A172 (cell line): Measurements from ENCODE around the gene RAB9A. TPM values are rescaled to one million over a fixed set of nuclear protein-coding genes. Genes with fewer than 3 reads are reported as not detected.
"Not testable (repeated sequence)": the region's sequence is repeated elsewhere in the genome, so short reads cannot be mapped to it uniquely, and the experiment has no call there.

Experiments used
- DNase-seq: peaks from one replicate; pipeline ENCODE4 v3.0.0-alpha.2; 2015; ENCODE audit warnings: low spot score
- total RNA-seq: library from RNA; depleted of rRNA; stranded (reverse); fragments of >200 nt; shearing (Covaris generic); gene quantifications from 2 replicates; pipeline ENCODE4 v1.2.3, GENCODE V29; 2014

RAB9A gene
- total RNA-seq, 1 experiment from 2014 or later, result 61.3 TPM

- not testable (repeated sequence) for DNase-seq
Observed at GRCh38 chrX:13669755-13670154, 19.2 kb upstream of the RAB9A start.

GRCh38 chrX:13670197-13670596 lies 18.7 kb upstream of the RAB9A start:
- DNase-seq, result no peak

GRCh38 chrX:13673016-13673415 lies 15.9 kb upstream of the RAB9A start:
- no peak for DNase-seq

GRCh38 chrX:13676885-13677284 lies 12.0 kb upstream of the RAB9A start:
- no peak for DNase-seq

GRCh38 chrX:13679700-13680099 lies 9.2 kb upstream of the RAB9A start:
- DNase-seq, result not testable (repeated sequence)

GRCh38 chrX:13681595-13681994 lies 7.3 kb upstream of the RAB9A start:
- DNase-seq, result no peak

GRCh38 chrX:13684361-13684760 lies 4.6 kb upstream of the RAB9A start:
- no peak for DNase-seq

GRCh38 chrX:13685126-13685763 lies 3.7 kb upstream of the RAB9A start:
- peak; percentile 52 for DNase-seq

- no peak for DNase-seq
Observed at GRCh38 chrX:13687203-13687602, 1.7 kb upstream of the RAB9A start.

- peak; percentile 4 for DNase-seq
Observed at GRCh38 chrX:13688384-13688957, 457 bp upstream of the RAB9A start.

GRCh38 chrX:13689741-13690211 lies 848 bp downstream of the RAB9A start:
- peak; percentile 13 for DNase-seq

GRCh38 chrX:13690836-13691235 lies 1.9 kb downstream of the RAB9A start:
- no peak for DNase-seq

GRCh38 chrX:13691841-13692371 lies 3.0 kb downstream of the RAB9A start:
- DNase-seq, result peak; percentile 42

- DNase-seq, result no peak
Observed at GRCh38 chrX:13692771-13693231, 3.9 kb downstream of the RAB9A start.

- DNase-seq, result no peak
Observed at GRCh38 chrX:13693341-13693961, 4.5 kb downstream of the RAB9A start.

GRCh38 chrX:13694359-13694758 lies 5.4 kb downstream of the RAB9A start:
- peak; percentile 18 for DNase-seq

GRCh38 chrX:13694983-13695382 lies 6.1 kb downstream of the RAB9A start:
- no peak for DNase-seq

- no peak for DNase-seq
Observed at GRCh38 chrX:13695601-13696115, 6.7 kb downstream of the RAB9A start.

GRCh38 chrX:13697455-13697854 lies 8.5 kb downstream of the RAB9A start:
- DNase-seq, result no peak

GRCh38 chrX:13697976-13698375 lies 9.0 kb downstream of the RAB9A start:
- DNase-seq, result no peak

GRCh38 chrX:13698432-13698831 lies 9.5 kb downstream of the RAB9A start:
- no peak for DNase-seq

- DNase-seq, result peak; percentile 33
Observed at GRCh38 chrX:13699183-13699826, 10.4 kb downstream of the RAB9A start.
